Measurements from ENCODE around the gene FANCI.

Gene FANCI

GRCh38 chr15:89327113-89327512, 83.3 kb downstream of the FANCI start:
- no peak for TF ChIP-seq CTCF (IDR thresholded peaks at IDR 0.05)
- H3K27ac ChIP-seq = no peak overlapping the region
- H3K9me3 ChIP-seq = no peaks in the 10 kb centered on the region
- no peaks in the 10 kb centered on the region for H3K27me3 ChIP-seq
- peaks cover 0 to 3% of the 10 kb centered on the region in 2 experiments for H3K4me1 ChIP-seq (ENCODE audit: control insufficient read depth in 1 of 2, insufficient read depth in 1 of 2, low read depth in 1 of 2, low read length in 1 of 2)
- H3K4me3 ChIP-seq (ENCODE audit: low read depth in 1 of 2, low read length in 1 of 2) = no peak overlapping the region
- peaks cover 100% of the 10 kb centered on the region for H3K36me3 ChIP-seq

GRCh38 chr15:89328398-89329254, 84.8 kb downstream of the FANCI start:
- no peaks in the 10 kb centered on the region for H3K9me3 ChIP-seq
- H3K27me3 ChIP-seq = no peaks in the 10 kb centered on the region
- H3K4me1 ChIP-seq (ENCODE audit: control insufficient read depth in 1 of 2, insufficient read depth in 1 of 2, low read depth in 1 of 2, low read length in 1 of 2) = peaks cover 7 to 10% of the 10 kb centered on the region in 2 experiments
- no peak overlapping the region for H3K4me3 ChIP-seq (ENCODE audit: low read depth in 1 of 2, low read length in 1 of 2)
- TF ChIP-seq CTCF (IDR thresholded peaks at IDR 0.05) = no peak
- H3K27ac ChIP-seq = no peak overlapping the region
- H3K36me3 ChIP-seq = peaks cover 99% of the 10 kb centered on the region

GRCh38 chr15:89329329-89330084, 85.7 kb downstream of the FANCI start:
- Histone ChIP-seq H3K4me1 (ENCODE audit: control insufficient read depth in 1 of 2, insufficient read depth in 1 of 2, low read depth in 1 of 2, low read length in 1 of 2) (peaks cover 12 to 17% of the 10 kb centered on the region in 2 experiments), H3K9me3 (no peaks in the 10 kb centered on the region), H3K27me3 (no peaks in the 10 kb centered on the region), H3K27ac (no peak overlapping the region), H3K36me3 (peaks cover 91% of the 10 kb centered on the region), H3K4me3 (ENCODE audit: low read depth in 1 of 2, low read length in 1 of 2) (no peak overlapping the region)
- no peak for TF ChIP-seq CTCF (IDR thresholded peaks at IDR 0.05)

- no peak overlapping the region for H3K27ac ChIP-seq
- peaks cover 12 to 18% of the 10 kb centered on the region in 2 experiments for H3K4me1 ChIP-seq (ENCODE audit: control insufficient read depth in 1 of 2, insufficient read depth in 1 of 2, low read depth in 1 of 2, low read length in 1 of 2)
These were observed 86.3 kb downstream of the FANCI start for GRCh38 chr15:89330119-89330518.

More at GRCh38 chr15:89330119-89330518, 86.3 kb downstream of the FANCI start:
- no peak overlapping the region for H3K4me3 ChIP-seq (ENCODE audit: low read depth in 1 of 2, low read length in 1 of 2)
- TF ChIP-seq CTCF (IDR thresholded peaks at IDR 0.05) = no peak
- H3K27me3 ChIP-seq = peaks cover 2% of the 10 kb centered on the region
- peaks cover 85% of the 10 kb centered on the region for H3K36me3 ChIP-seq
- H3K9me3 ChIP-seq = no peaks in the 10 kb centered on the region

Measured in neutrophil (primary cell).